Right renal pelvis (tissue), 4 donors: ENCODE measurements around the gene MLLT3. TPM values are rescaled to one million over a fixed set of nuclear protein-coding genes. Genes with fewer than 3 reads are reported as not detected.

Experiments used
- DNase-seq, 4 donors: peaks; one replicate each; pipeline ENCODE4 v3.0.0-alpha.2; 2013; ENCODE audit warnings: low read depth in 4 of 4, low spot score in 3 of 4, missing footprints in 1 of 4
- polyA plus RNA-seq, 4 donors: library from polyadenylated mRNA; unstranded; fragments of 120-200 nt; gene quantifications; one replicate each; pipeline ENCODE4 v1.2.1, GENCODE V29; 2013; ENCODE audit not compliant: insufficient read length in 4 of 4

MLLT3 gene
- polyA plus RNA-seq, 4 donors = 29.0 to 36.0 (median 33.3) TPM

- no peak for DNase-seq
These were observed 60.2 kb downstream of the MLLT3 start for GRCh38 chr9:20562051-20562450.

- DNase-seq = no peak
These were observed 60.8 kb downstream of the MLLT3 start for GRCh38 chr9:20561531-20561930.

- DNase-seq = no peak
These were observed 62.9 kb downstream of the MLLT3 start for GRCh38 chr9:20559231-20559890.

GRCh38 chr9:20558566-20559016 lies 63.7 kb downstream of the MLLT3 start:
- DNase-seq = no peak

- DNase-seq = no peak
These were observed 64.3 kb downstream of the MLLT3 start for GRCh38 chr9:20557890-20558565.

GRCh38 chr9:20557285-20557684 lies 65.0 kb downstream of the MLLT3 start:
- no peak for DNase-seq

- DNase-seq = no peak
These were observed 68.6 kb downstream of the MLLT3 start for GRCh38 chr9:20553558-20554149.

- no peak for DNase-seq
These were observed 69.3 kb downstream of the MLLT3 start for GRCh38 chr9:20552874-20553557.

GRCh38 chr9:20551835-20552234 lies 70.5 kb downstream of the MLLT3 start:
- DNase-seq = peak in 2 of 4 donors; percentile 28 to 43

GRCh38 chr9:20551236-20551635 lies 71.1 kb downstream of the MLLT3 start:
- peak in 1 of 4 donors; percentile 12 for DNase-seq

- DNase-seq = no peak
These were observed 72.0 kb downstream of the MLLT3 start for GRCh38 chr9:20550326-20550725.

- no peak for DNase-seq
These were observed 73.2 kb downstream of the MLLT3 start for GRCh38 chr9:20549053-20549452.

- no peak for DNase-seq
These were observed 77.2 kb downstream of the MLLT3 start for GRCh38 chr9:20545023-20545622.

- no peak for DNase-seq
These were observed 82.0 kb downstream of the MLLT3 start for GRCh38 chr9:20540169-20540863.

GRCh38 chr9:20538956-20539355 lies 83.3 kb downstream of the MLLT3 start:
- DNase-seq = no peak

- no peak for DNase-seq
These were observed 84.2 kb downstream of the MLLT3 start for GRCh38 chr9:20538092-20538491.

GRCh38 chr9:20537294-20537693 lies 85.0 kb downstream of the MLLT3 start:
- DNase-seq = no peak

- DNase-seq = peak in 2 of 4 donors; percentile 39 to 40
These were observed 89.7 kb downstream of the MLLT3 start for GRCh38 chr9:20532584-20532983.

- no peak for DNase-seq
These were observed 92.5 kb downstream of the MLLT3 start for GRCh38 chr9:20529837-20530236.

GRCh38 chr9:20528253-20528652 lies 94.0 kb downstream of the MLLT3 start:
- no peak for DNase-seq
